ENCODE data around the gene UNC119B. TPM values are rescaled to one million over a fixed set of nuclear protein-coding genes. Genes with fewer than 3 reads are reported as not detected.

Gene UNC119B
- total RNA-seq, 1 donor from 2014 or later = 80.0 TPM

- Mint-ChIP-seq H3K27me3 (ENCODE audit: low read depth) (no peaks in the 10 kb centered on the region), H3K4me1 (peaks cover 4% of the 10 kb centered on the region), H3K4me3 (no peak overlapping the region), H3K36me3 (ENCODE audit: low read depth) (no peaks in the 10 kb centered on the region), H3K9me3 (no peaks in the 10 kb centered on the region), H3K27ac (ENCODE audit: unreplicated experiment) (no peak overlapping the region)
- DNase-seq (ENCODE audit: low read depth, low spot score) = no peak
- no peak for TF ChIP-seq CTCF (conservative IDR thresholded peaks at IDR 0.05)
These were observed 32.3 kb upstream of the UNC119B start for GRCh38 chr12:120677765-120678473.

GRCh38 chr12:120678572-120678971 is 31.7 kb upstream of the UNC119B start:
- H3K27me3 Mint-ChIP-seq (ENCODE audit: low read depth) = no peaks in the 10 kb centered on the region
- H3K27ac Mint-ChIP-seq (ENCODE audit: unreplicated experiment) = no peak overlapping the region
- peaks cover 4% of the 10 kb centered on the region for H3K4me1 Mint-ChIP-seq
- no peak overlapping the region for H3K4me3 Mint-ChIP-seq
- TF ChIP-seq CTCF (conservative IDR thresholded peaks at IDR 0.05) = no peak
- H3K9me3 Mint-ChIP-seq = no peaks in the 10 kb centered on the region
- no peaks in the 10 kb centered on the region for H3K36me3 Mint-ChIP-seq (ENCODE audit: low read depth)
- no peak for DNase-seq (ENCODE audit: low read depth, low spot score)

GRCh38 chr12:120680165-120680738 is 30.0 kb upstream of the UNC119B start:
- Mint-ChIP-seq H3K36me3 (ENCODE audit: low read depth) (no peaks in the 10 kb centered on the region), H3K27ac (ENCODE audit: unreplicated experiment) (no peak overlapping the region), H3K4me3 (no peak overlapping the region), H3K9me3 (no peaks in the 10 kb centered on the region), H3K4me1 (peaks cover 4% of the 10 kb centered on the region), H3K27me3 (ENCODE audit: low read depth) (no peaks in the 10 kb centered on the region)
- DNase-seq (ENCODE audit: low read depth, low spot score) = no peak
- TF ChIP-seq CTCF (conservative IDR thresholded peaks at IDR 0.05) = no peak

DNA sequence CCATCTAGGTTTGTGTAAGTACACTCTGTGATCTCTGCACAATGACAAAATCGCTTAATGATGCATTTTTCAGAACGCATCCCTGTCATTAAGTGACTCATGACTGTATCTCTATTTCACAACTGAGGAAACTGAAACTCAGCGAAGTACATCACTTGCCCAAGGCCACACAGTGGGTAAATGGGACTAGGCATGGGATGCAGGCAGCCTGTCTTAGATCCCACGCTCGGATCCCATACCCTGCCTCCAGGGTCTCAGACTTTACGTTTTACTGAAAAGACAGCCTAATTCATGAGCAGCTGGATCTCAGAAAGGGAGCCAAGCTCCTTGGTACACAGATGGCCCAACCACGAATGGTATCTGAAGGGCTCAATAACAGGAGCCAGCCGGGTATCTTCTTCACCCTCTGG is 25.7 kb upstream of the UNC119B start:
- H3K27ac Mint-ChIP-seq (ENCODE audit: unreplicated experiment) = no peak overlapping the region

GRCh38 chr12:120685522-120685921 is 24.7 kb upstream of the UNC119B start:
- peak overlapping the region; percentile 99 for H3K4me3 Mint-ChIP-seq
- H3K27ac Mint-ChIP-seq (ENCODE audit: unreplicated experiment) = no peak overlapping the region
- H3K36me3 Mint-ChIP-seq (ENCODE audit: low read depth) = no peaks in the 10 kb centered on the region
- no peaks in the 10 kb centered on the region for H3K9me3 Mint-ChIP-seq
- H3K4me1 Mint-ChIP-seq = peaks cover 28% of the 10 kb centered on the region
- no peaks in the 10 kb centered on the region for H3K27me3 Mint-ChIP-seq (ENCODE audit: low read depth)
- no peak for DNase-seq (ENCODE audit: low read depth, low spot score)
- no peak for TF ChIP-seq CTCF (conservative IDR thresholded peaks at IDR 0.05)

More for the DNA sequence above, 25.7 kb upstream of the UNC119B start:
- H3K4me1 Mint-ChIP-seq = peaks cover 20% of the 10 kb centered on the region
- peak overlapping the region; percentile 99 for H3K4me3 Mint-ChIP-seq
- no peaks in the 10 kb centered on the region for H3K27me3 Mint-ChIP-seq (ENCODE audit: low read depth)
- no peak for DNase-seq (ENCODE audit: low read depth, low spot score)
- no peak for TF ChIP-seq CTCF (conservative IDR thresholded peaks at IDR 0.05)
- H3K36me3 Mint-ChIP-seq (ENCODE audit: low read depth) = no peaks in the 10 kb centered on the region
- no peaks in the 10 kb centered on the region for H3K9me3 Mint-ChIP-seq

Measured in neural crest cell (in vitro differentiated cells).